Stimulated activated CD8-positive, alpha-beta memory T cell treated with anti-CD3 and anti-CD28 coated beads, Interleukin-7, amount 100 ng/mL, for 24 hours (primary cell): ENCODE results near the gene STXBP6.

Source experiments
- DNase-seq: peaks from one replicate; pipeline ENCODE4 v3.0.0-alpha.2; 2020; ENCODE audit warnings: low read depth

Gene STXBP6

GRCh38 chr14:24885410-24885913, 164.5 kb downstream of the STXBP6 start:
- no peak for DNase-seq

- no peak for DNase-seq
Measured at GRCh38 chr14:24883576-24883975, 166.4 kb downstream of the STXBP6 start.

- no peak for DNase-seq
Measured at GRCh38 chr14:24881116-24881893, 168.6 kb downstream of the STXBP6 start.

DNA sequence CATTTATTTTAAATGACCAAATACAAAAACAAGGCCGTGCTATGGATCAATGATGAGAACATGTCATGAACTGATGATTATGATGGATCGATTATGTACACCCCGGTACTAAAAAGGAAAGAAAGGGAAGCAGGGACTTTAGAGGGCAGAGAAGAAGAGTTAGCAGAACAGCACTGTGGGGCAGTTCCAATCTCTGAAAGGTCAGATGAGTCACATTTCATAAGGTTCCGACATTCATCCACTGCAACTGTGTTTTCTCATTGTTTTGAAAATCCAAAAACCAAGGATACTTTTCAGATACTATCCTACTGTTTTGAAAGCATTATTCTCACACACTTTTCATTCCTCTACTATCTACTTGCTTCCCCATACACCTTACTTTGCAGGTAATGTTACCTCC, 169.3 kb downstream of the STXBP6 start:
- no peak for DNase-seq

- no peak for DNase-seq
Measured at GRCh38 chr14:24879661-24880386, 170.1 kb downstream of the STXBP6 start.

- no peak for DNase-seq
Measured at GRCh38 chr14:24876996-24877395, 173.0 kb downstream of the STXBP6 start.

- no peak for DNase-seq
Measured at GRCh38 chr14:24875991-24876878, 173.7 kb downstream of the STXBP6 start.

DNA sequence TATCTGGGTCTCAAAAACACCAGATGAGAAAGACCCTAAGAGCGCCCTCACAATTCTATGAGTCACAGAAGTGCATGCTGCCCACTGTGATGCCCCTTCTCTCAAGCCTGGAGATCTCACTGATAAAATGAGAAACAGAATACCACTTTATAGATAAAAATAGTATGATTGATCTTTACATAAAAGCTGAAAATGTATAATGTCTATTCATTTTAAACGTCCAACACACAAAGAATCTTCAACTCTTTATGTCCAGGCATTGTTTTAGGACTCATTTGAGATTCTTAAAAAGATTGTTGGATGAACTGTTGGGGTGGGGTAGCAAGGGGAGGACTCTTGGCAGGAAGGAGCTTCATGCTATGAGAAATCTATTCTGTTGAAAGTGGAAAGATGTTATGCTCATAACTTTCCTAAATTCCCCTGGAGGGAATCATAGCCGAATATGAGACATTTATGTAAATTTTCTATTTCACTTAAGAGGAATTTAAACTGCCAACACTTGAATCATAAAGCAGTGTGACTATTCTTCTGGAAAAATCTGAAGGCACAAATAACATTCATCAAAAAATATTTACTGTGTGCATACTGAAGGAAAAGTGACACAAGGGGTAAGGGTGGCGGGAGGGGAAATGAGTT, 174.6 kb downstream of the STXBP6 start:
- DNase-seq, result no peak

GRCh38 chr14:24874514-24875202, 175.3 kb downstream of the STXBP6 start:
- DNase-seq, result no peak

GRCh38 chr14:24873551-24873950, 176.4 kb downstream of the STXBP6 start:
- no peak for DNase-seq

- no peak for DNase-seq
Measured at GRCh38 chr14:24870949-24871701, 178.8 kb downstream of the STXBP6 start.

DNA sequence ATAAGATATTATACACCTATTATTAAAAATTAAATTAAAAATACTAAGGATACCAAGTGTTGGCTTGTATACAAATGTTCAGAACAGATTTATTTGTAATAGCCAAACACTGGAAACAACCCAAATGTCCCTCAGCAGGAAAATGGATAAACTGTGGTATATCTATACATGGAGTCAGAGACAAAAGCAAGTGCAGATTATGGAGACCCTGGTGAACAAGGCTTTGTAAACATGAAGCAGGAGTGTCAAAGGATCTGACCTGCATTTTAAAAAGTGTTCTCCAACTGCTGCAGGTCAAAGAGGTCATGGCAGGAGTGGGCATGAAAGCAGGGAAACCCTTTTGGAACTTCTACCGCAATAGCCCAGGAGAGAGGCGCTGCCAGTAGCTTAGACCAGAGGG, 181.6 kb downstream of the STXBP6 start:
- no peak for DNase-seq

DNA sequence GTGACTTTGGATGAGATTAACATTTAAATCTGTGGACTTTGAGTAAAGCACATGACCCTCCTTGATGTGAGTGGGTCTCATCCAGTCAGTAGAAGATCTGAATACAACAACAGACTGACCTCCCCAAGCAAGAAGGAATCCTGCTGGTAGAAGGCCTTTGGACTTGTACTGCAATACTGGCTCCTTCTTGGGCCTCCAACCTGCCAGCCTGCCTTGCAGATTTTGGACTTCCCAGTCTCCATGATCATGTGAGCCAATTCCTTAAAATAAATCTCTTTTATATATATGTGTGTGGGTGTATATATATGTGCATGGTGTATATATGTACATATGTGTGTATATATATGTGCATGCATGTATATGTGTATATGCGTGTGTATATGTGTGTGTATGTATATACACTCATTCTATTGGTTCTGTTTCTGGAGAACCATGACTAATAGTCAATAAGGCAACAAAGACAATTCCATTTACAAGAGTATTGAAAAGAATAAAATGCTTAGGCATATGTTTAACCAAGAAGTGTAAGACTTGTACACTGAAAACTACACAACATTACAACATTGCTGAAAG, 183.8 kb downstream of the STXBP6 start:
- DNase-seq, result no peak

DNA sequence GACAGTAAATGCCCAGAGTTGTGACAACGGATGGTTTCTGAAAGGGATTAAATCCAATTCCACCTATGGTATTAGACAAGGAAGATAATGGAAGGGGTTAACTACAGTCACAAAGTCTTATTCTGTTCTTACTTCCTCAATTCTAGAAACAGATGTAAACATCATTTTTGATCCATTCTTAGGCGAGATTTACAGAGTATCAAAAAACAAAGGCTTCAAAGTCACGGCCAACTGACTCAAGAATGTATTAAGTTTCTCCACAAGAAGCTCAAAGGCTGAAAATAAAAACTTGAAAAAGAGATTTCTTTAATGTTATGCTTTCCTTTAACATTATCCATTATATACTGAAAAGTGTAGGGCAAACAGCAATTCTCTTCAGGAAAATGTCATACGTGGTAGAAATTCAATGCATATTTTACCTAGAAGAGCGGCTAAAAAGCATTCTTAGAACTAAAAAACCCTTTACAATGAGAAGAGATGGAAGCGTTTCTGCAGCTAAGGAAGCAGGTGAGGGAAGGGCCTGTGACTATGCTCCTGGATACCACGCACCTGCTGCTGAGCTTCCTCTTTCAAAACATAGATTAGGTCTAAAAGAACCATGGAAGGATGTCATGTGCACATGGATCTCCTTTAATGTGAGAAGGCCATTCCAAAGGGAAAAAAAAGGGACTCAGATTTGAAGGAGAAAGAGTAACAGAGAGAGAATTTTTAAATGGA, 185.8 kb downstream of the STXBP6 start:
- no peak for DNase-seq

GRCh38 chr14:24861083-24861630, 188.8 kb downstream of the STXBP6 start:
- DNase-seq, result no peak

- no peak for DNase-seq
Measured at GRCh38 chr14:24859559-24859958, 190.4 kb downstream of the STXBP6 start.

DNA sequence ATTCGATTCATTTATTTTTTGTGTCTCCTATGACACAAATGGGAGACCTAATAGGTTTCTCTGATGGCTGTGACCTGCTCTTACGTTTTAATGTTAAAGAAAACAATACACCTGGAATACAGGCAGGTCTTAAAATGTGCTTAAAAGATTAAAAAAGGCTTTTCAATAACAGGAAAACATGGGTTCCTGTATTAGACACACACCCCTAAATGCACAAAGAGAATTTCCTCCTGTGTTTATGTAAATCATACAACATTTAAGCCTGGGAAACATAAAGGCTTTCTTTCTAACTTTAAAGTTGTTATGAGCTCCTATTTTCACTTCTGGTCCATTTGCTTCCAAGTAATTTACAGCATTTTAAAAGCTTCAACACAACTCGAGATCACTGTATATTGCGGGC, 191.3 kb downstream of the STXBP6 start:
- no peak for DNase-seq

GRCh38 chr14:24858052-24858451, 191.9 kb downstream of the STXBP6 start:
- no peak for DNase-seq

- no peak for DNase-seq
Measured at GRCh38 chr14:24857277-24857676, 192.7 kb downstream of the STXBP6 start.
